Keratinocyte (primary cell): Measurements from ENCODE around the gene PIH1D1.

Source experiments
- EZH2 ChIP-seq: IDR thresholded peaks from one replicate; pipeline ENCODE4 v1.6.1; 2012; ENCODE audit warnings: inconsistent platforms, mild to moderate bottlenecking, low read length, moderate library complexity
- TF ChIP-seq, protein P1 (sequence below), 3 experiments: IDR thresholded peaks in 1 of 3; conservative IDR thresholded peaks in 1 of 3; optimal IDR thresholded peaks in 1 of 3; 2 replicates in 2 of 3; 3 replicates in 1 of 3; pipeline versions ENCODE3 to v1.5.1; 2011; ENCODE audit warnings: low read length in 3 of 3, mild to moderate bottlenecking in 3 of 3, moderate library complexity in 2 of 3, control low read depth in 1 of 3, inconsistent platforms in 1 of 3; ENCODE audit not compliant: insufficient read depth in 2 of 3; ENCODE audit errors: extremely low read depth in 1 of 3

DNA sequence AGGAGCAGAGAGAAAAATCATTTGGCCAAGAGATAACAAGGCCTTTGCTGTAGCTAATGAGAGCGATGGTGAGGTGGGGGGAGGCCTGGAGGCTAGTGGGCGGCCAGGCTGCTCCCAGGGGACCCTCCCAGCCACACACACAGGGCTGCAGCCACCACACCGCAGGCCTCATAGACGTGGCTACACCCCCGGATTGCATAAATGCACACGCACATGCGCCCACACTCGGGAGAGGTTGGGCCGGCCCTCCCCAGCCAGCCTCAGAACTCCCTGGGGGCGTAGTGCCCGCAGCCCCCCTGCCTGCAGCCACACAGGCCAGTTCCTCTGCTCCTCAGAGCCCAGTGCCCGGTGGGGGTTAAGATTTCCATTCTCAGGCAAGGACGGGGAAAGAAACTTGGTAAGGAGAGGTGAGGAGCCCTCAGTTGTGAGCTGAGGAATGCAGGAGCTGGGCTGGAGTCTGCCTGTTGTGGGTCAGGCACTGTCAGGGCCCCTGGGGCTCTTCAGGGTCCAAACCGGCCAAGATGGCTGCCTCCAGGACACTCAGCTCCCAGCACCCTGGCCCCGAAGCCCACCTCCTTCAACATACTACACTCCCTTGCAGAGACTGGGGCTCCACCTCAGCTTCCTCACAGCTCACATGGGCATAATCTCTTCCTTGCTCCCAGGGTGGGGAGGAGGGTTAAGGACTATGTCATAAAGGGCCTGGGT, 36.4 kb downstream of the PIH1D1 start:
- TF ChIP-seq, protein P1, sequence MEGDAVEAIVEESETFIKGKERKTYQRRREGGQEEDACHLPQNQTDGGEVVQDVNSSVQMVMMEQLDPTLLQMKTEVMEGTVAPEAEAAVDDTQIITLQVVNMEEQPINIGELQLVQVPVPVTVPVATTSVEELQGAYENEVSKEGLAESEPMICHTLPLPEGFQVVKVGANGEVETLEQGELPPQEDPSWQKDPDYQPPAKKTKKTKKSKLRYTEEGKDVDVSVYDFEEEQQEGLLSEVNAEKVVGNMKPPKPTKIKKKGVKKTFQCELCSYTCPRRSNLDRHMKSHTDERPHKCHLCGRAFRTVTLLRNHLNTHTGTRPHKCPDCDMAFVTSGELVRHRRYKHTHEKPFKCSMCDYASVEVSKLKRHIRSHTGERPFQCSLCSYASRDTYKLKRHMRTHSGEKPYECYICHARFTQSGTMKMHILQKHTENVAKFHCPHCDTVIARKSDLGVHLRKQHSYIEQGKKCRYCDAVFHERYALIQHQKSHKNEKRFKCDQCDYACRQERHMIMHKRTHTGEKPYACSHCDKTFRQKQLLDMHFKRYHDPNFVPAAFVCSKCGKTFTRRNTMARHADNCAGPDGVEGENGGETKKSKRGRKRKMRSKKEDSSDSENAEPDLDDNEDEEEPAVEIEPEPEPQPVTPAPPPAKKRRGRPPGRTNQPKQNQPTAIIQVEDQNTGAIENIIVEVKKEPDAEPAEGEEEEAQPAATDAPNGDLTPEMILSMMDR (optimal IDR thresholded peaks at IDR 0.05 in 1 of 3, IDR thresholded peaks at IDR 0.05 in 1 of 3, conservative IDR thresholded peaks at IDR 0.05 in 1 of 3; ENCODE audit: extremely low read depth in 1 of 3, insufficient read depth in 2 of 3, low read length in 3 of 3), result no peak
- no peak for TF ChIP-seq EZH2
